Caco-2 (cell line): ENCODE data around the gene CD40. TPM values are rescaled to one million over a fixed set of nuclear protein-coding genes. Genes with fewer than 3 reads are reported as not detected.

ENCODE experiments used
- BruUV-seq: library from RNA; stranded (reverse); fragments of 400-500 nt; replicated peaks from 2 replicates; lab custom pipeline; 2021; lab: Mats Ljungman, UMichigan
- CTCF ChIA-PET: fragments of 300-600 bp; sonication (Branson Sonifier 250); formaldehyde crosslinking; loops from one replicate; lab custom pipeline; 2022; ENCODE audit warnings: antibody characterized with exemption; lab: Charles Lee
- POLR2A ChIA-PET: fragments of 300-600 bp; sonication (Branson Sonifier 250); formaldehyde crosslinking; loops from one replicate; lab custom pipeline; 2022; ENCODE audit warnings: antibody characterized with exemption; lab: Charles Lee
- DNase-seq, 2 experiments: peaks; one replicate each; pipeline versions ENCODE4 v3.0.0 to v3.0.0-alpha.2; 2020 to 2022
- H3K27me3 ChIP-seq: replicated peaks from 2 replicates; pipeline ENCODE4 v1.6.0; 2011; ENCODE audit warnings: low read length; ENCODE audit not compliant: control insufficient read depth, insufficient read depth
- H3K36me3 ChIP-seq: 2 replicates; pipeline ENCODE4 v1.5.1; 2011; ENCODE audit warnings: low read length; ENCODE audit not compliant: control insufficient read depth, insufficient read depth
- H3K4me1 ChIP-seq: fragments of 250-450 bp; sonication (Bioruptor Pico); 2 replicates; pipeline ENCODE4 v1.5.1; 2020; ENCODE audit warnings: mild to moderate bottlenecking
- H3K4me3 ChIP-seq: 2 replicates; pipeline ENCODE4 v1.5.1; 2011; ENCODE audit warnings: low read depth, mild to moderate bottlenecking, control low read depth, low read length
- H3K9me3 ChIP-seq: fragments of 250-450 bp; sonication (Bioruptor Pico); 2 replicates; pipeline ENCODE4 v1.5.1; 2020; ENCODE audit warnings: mild to moderate bottlenecking, moderate library complexity
- H3K27ac Mint-ChIP-seq: one replicate; pipeline ENCODE4 v1.8.0; 2022; ENCODE audit warnings: mixed read lengths; ENCODE audit not compliant: unreplicated experiment
- H3K27me3 Mint-ChIP-seq: one replicate; pipeline ENCODE4 v1.8.0; 2022; ENCODE audit warnings: mixed read lengths; ENCODE audit not compliant: insufficient read depth, unreplicated experiment
- H3K36me3 Mint-ChIP-seq: one replicate; pipeline ENCODE4 v1.8.0; 2022; ENCODE audit warnings: mild to moderate bottlenecking, mixed read lengths; ENCODE audit not compliant: insufficient read depth, unreplicated experiment
- H3K4me1 Mint-ChIP-seq: one replicate; pipeline ENCODE4 v1.8.0; 2022; ENCODE audit warnings: low read depth, mixed read lengths; ENCODE audit not compliant: unreplicated experiment
- H3K4me3 Mint-ChIP-seq: one replicate; pipeline ENCODE4 v1.8.0; 2022; ENCODE audit warnings: mild to moderate bottlenecking, moderate library complexity, mixed read lengths; ENCODE audit not compliant: unreplicated experiment
- H3K9me3 Mint-ChIP-seq: one replicate; pipeline ENCODE4 v1.8.0; 2022; ENCODE audit warnings: mixed read lengths; ENCODE audit not compliant: unreplicated experiment
- intact Hi-C: fragments of 100-400 bp; cut with micrococcal nuclease; formaldehyde crosslinking; loops from one replicate; pipeline ENCODE4 v1.10.0; 2022; ENCODE audit not compliant: unreplicated experiment
- total RNA-seq: library from RNA; stranded (reverse); gene quantifications from 2 replicates; pipeline ENCODE4 v1.2.3, GENCODE V29; 2022
- TF ChIP-seq, protein P1 (sequence below), 2 experiments: fragments of 200-600 bp in 1 of 2; IDR thresholded peaks; 1 replicate in 1 of 2; 2 replicates in 1 of 2; pipeline versions ENCODE4 v1.5.1 to v1.8.0; 2011 to 2022; ENCODE audit warnings: antibody characterized with exemption in 1 of 2, control low read depth in 1 of 2, inconsistent platforms in 1 of 2, low read depth in 1 of 2, low read length in 1 of 2, mild to moderate bottlenecking in 1 of 2, moderate library complexity in 1 of 2; ENCODE audit not compliant: insufficient read depth in 1 of 2, severe bottlenecking in 1 of 2, unreplicated experiment in 1 of 2

CD40 gene
- total RNA-seq, 1 experiment from 2014 or later = not detected

GRCh38 chr20:46101957-46102356 lies 16.2 kb upstream of the CD40 start:
- ChIA-PET POLR2A (no interaction called here), CTCF (interaction anchor here (0.6 kb wide), 1 partner anchor 1192 kb away, joined by 5 read pairs; no protein-coding TSS in a partner anchor)
- H3K4me3 ChIP-seq = no peak overlapping the region
- H3K27ac Mint-ChIP-seq = no peak overlapping the region
- peaks cover 4% of the 10 kb centered on the region for H3K27me3 ChIP-seq
- H3K4me1 Mint-ChIP-seq = no peaks in the 10 kb centered on the region
- TF ChIP-seq, protein P1, sequence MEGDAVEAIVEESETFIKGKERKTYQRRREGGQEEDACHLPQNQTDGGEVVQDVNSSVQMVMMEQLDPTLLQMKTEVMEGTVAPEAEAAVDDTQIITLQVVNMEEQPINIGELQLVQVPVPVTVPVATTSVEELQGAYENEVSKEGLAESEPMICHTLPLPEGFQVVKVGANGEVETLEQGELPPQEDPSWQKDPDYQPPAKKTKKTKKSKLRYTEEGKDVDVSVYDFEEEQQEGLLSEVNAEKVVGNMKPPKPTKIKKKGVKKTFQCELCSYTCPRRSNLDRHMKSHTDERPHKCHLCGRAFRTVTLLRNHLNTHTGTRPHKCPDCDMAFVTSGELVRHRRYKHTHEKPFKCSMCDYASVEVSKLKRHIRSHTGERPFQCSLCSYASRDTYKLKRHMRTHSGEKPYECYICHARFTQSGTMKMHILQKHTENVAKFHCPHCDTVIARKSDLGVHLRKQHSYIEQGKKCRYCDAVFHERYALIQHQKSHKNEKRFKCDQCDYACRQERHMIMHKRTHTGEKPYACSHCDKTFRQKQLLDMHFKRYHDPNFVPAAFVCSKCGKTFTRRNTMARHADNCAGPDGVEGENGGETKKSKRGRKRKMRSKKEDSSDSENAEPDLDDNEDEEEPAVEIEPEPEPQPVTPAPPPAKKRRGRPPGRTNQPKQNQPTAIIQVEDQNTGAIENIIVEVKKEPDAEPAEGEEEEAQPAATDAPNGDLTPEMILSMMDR (IDR thresholded peaks at IDR 0.05; ENCODE audit: insufficient read depth in 1 of 2, low read depth in 1 of 2, low read length in 1 of 2, severe bottlenecking in 1 of 2, unreplicated experiment in 1 of 2) = no peak
- intact Hi-C loops = no loop called here
- H3K27me3 Mint-ChIP-seq = peaks cover 26% of the 10 kb centered on the region
- H3K9me3 ChIP-seq = peaks cover 20% of the 10 kb centered on the region
- no peaks in the 10 kb centered on the region for H3K9me3 Mint-ChIP-seq
- H3K36me3 Mint-ChIP-seq = no peaks in the 10 kb centered on the region
- H3K4me3 Mint-ChIP-seq = no peak overlapping the region
- no peaks in the 10 kb centered on the region for H3K4me1 ChIP-seq
- H3K36me3 ChIP-seq = no peaks in the 10 kb centered on the region
- DNase-seq = no peak
- BruUV-seq = no TSS peak

DNA sequence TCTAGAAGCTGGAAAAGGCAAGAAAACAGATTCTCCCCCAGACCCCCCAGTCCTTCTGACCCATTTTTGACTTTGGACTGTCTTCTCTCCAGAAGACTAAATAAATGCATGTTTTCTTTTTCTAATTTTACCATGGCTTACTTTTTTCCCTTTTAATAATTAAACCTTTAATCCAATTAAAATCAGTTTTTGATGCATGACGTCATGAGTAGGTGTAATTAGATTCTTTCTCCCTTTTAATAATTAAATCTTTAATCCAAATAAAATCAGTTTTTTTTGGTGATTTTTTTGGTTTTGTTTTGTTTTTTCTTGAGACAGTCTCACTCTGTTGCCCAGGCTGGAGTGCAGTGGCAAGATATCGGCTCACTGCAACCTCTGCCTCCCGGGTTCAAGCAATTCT lies 15.2 kb upstream of the CD40 start:
- Histone ChIP-seq H3K36me3 (no peaks in the 10 kb centered on the region), H3K4me1 (no peaks in the 10 kb centered on the region), H3K4me3 (no peak overlapping the region), H3K27me3 (peaks cover 4% of the 10 kb centered on the region), H3K9me3 (peaks cover 20% of the 10 kb centered on the region)
- Mint-ChIP-seq H3K36me3 (no peaks in the 10 kb centered on the region), H3K4me3 (no peak overlapping the region), H3K9me3 (no peaks in the 10 kb centered on the region), H3K4me1 (no peaks in the 10 kb centered on the region), H3K27me3 (peaks cover 26% of the 10 kb centered on the region), H3K27ac (no peak overlapping the region)
- BruUV-seq = no TSS peak
- intact Hi-C loops = no loop called here
- TF ChIP-seq, protein P1 (IDR thresholded peaks at IDR 0.05; ENCODE audit: insufficient read depth in 1 of 2, low read depth in 1 of 2, low read length in 1 of 2, severe bottlenecking in 1 of 2, unreplicated experiment in 1 of 2) = no peak
- ChIA-PET POLR2A (no interaction called here), CTCF (no interaction called here)
- no peak for DNase-seq

GRCh38 chr20:46104262-46104661 lies 13.9 kb upstream of the CD40 start:
- intact Hi-C loops = no loop called here
- Mint-ChIP-seq H3K4me3 (no peak overlapping the region), H3K4me1 (no peaks in the 10 kb centered on the region), H3K27me3 (peaks cover 27% of the 10 kb centered on the region), H3K36me3 (no peaks in the 10 kb centered on the region), H3K9me3 (no peaks in the 10 kb centered on the region), H3K27ac (no peak overlapping the region)
- Histone ChIP-seq H3K4me1 (no peaks in the 10 kb centered on the region), H3K9me3 (peaks cover 20% of the 10 kb centered on the region), H3K4me3 (no peak overlapping the region), H3K36me3 (no peaks in the 10 kb centered on the region), H3K27me3 (peaks cover 2% of the 10 kb centered on the region)
- no peak for DNase-seq
- TF ChIP-seq, protein P1 (IDR thresholded peaks at IDR 0.05; ENCODE audit: insufficient read depth in 1 of 2, low read depth in 1 of 2, low read length in 1 of 2, severe bottlenecking in 1 of 2, unreplicated experiment in 1 of 2) = no peak
- no TSS peak for BruUV-seq
- ChIA-PET CTCF (no interaction called here), POLR2A (no interaction called here)
